Suprapubic skin (tissue), 4 donors: Measurements from ENCODE around the gene BLVRB. TPM values are rescaled to one million over a fixed set of nuclear protein-coding genes. Genes with fewer than 3 reads are reported as not detected.

Experiments used
- DNase-seq, 2 donors: peaks; one replicate each; pipeline ENCODE4 v3.0.0-alpha.2; 2019; ENCODE audit warnings: low spot score in 2 of 2
- H3K27ac ChIP-seq: fragments of 200-600 bp; sonication (generic); one replicate; pipeline ENCODE4 v1.5.1; 2019
- H3K27me3 ChIP-seq: fragments of 200-600 bp; sonication (generic); one replicate; pipeline ENCODE4 v1.5.1; 2019
- H3K36me3 ChIP-seq: fragments of 200-600 bp; sonication (generic); one replicate; pipeline ENCODE4 v1.5.1; 2019
- H3K4me1 ChIP-seq: fragments of 200-600 bp; sonication (generic); one replicate; pipeline ENCODE4 v1.5.1; 2019
- H3K4me3 ChIP-seq: fragments of 200-600 bp; sonication (generic); one replicate; pipeline ENCODE4 v1.5.1; 2019; ENCODE audit warnings: mild to moderate bottlenecking
- H3K9me3 ChIP-seq: fragments of 200-600 bp; sonication (generic); one replicate; pipeline ENCODE4 v1.5.1; 2019
- EP300 ChIP-seq: sonication (generic); formaldehyde crosslinking; IDR thresholded peaks from one replicate; pipeline ENCODE4 v1.6.1; 2017; ENCODE audit warnings: antibody characterized with exemption
- POLR2A ChIP-seq, 2 donors: fragments of 450-650 bp; IDR thresholded peaks; one replicate each; pipeline ENCODE4 v1.6.1; 2017; ENCODE audit warnings: antibody characterized with exemption in 2 of 2, mild to moderate bottlenecking in 2 of 2, moderate library complexity in 2 of 2
- POLR2AphosphoS5 ChIP-seq, 3 donors: sonication (generic); formaldehyde crosslinking; IDR thresholded peaks; one replicate each; pipeline ENCODE4 v1.6.1; 2017; ENCODE audit warnings: antibody characterized with exemption in 3 of 3
- WGBS: methylation state at CpG from one replicate; pipeline ENCODE4 v1.1.5; 2018; 5-methylcytosine and 5-hydroxymethylcytosine counted together
- total RNA-seq, 4 donors: library from RNA; depleted of rRNA; stranded (reverse); fragments of >200 nt; gene quantifications; one replicate each; pipeline ENCODE4 v1.1.0, GENCODE V29; 2016
- TF ChIP-seq, protein P1 (sequence below), 2 donors: fragments of 200-600 bp in 1 of 2; fragments of 450-650 bp in 1 of 2; sonication (generic) in 1 of 2; IDR thresholded peaks; one replicate each; pipeline ENCODE4 v1.5.1; 2016 to 2019; ENCODE audit warnings: antibody characterized with exemption in 2 of 2, mild to moderate bottlenecking in 1 of 2, moderate library complexity in 1 of 2

Gene BLVRB
- total RNA-seq, result 100 to 1,000 TPM; 117 to 172 (median 142) TPM

DNA sequence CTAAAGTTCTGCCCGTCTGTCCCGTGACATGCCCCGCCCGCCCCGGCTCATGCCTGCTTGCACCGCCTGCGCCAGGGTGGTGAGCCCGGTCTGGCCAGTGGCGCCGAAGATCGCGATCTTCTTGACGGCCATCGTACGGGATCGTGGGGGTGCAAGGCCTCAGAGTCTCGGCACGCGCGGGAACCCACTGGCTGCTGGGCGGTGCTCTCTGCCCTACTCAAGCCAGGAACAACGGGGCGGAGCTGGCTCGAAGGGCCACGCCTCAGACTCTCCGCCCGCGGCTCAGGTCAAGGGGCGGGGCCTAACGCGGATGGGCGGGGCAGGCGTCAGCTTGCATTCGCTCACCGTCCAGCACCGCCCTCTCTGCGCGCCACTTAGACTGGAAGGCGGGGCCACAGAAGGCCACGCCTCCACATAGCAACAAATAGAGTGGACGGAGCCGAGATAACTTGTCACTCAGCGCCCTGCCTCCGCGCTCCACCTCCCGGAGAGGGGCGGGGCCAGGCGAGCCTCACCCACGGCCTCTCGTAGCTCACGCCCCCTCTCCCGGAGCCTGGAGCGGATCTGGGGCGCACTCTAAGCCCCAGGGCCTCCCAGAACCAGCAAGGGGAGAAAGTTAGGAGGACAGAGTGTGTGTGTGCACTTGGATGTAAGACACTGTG is at the start of gene BLVRB:
Gene BLVRB (minus strand): TSS at position 189 of the 662 bp plus-strand sequence. CDS start 57 bp downstream, at position 132.
- H3K4me1 ChIP-seq, result peaks cover 42% of the 10 kb centered on the region
- peak; percentile 99 to 100 for DNase-seq
- whole genome bisulfite sequencing, result 0% methylated on average over 12 of the region's 54 CpGs

DNA sequence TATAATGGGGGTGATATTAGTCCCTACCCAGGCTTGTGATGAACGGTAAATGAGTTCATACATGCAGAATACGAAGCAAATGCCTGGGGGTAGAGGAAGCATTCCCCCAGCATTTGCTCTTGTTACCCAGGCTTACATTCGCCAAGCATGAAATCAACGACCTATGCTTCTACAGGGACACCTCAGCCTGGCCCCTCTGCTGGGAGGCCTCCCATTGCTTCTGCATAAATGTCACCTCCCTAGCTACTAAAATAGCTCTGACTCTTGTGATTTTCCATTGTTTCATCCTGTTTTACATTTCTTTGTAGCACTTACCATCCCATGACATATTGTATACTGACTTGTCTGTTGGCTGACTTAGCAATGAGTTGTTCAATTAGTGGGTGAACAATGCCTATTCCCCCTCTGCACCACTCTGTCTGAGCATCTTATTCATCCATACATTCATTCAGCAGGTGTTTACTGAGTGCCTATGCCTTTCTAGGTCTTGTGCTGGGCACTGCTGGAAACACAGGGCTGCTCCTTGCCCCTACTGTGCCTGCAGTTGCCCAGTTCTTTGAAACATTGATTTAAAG is 48.3 kb upstream of the BLVRB start:
- WGBS, result 87% methylated on average over 4 of the region's 4 CpGs
- no peak overlapping the region for H3K4me3 ChIP-seq
- no peaks in the 10 kb centered on the region for H3K36me3 ChIP-seq
- peaks cover 10% of the 10 kb centered on the region for H3K4me1 ChIP-seq
- no peaks in the 10 kb centered on the region for H3K9me3 ChIP-seq
- TF ChIP-seq, protein P1, sequence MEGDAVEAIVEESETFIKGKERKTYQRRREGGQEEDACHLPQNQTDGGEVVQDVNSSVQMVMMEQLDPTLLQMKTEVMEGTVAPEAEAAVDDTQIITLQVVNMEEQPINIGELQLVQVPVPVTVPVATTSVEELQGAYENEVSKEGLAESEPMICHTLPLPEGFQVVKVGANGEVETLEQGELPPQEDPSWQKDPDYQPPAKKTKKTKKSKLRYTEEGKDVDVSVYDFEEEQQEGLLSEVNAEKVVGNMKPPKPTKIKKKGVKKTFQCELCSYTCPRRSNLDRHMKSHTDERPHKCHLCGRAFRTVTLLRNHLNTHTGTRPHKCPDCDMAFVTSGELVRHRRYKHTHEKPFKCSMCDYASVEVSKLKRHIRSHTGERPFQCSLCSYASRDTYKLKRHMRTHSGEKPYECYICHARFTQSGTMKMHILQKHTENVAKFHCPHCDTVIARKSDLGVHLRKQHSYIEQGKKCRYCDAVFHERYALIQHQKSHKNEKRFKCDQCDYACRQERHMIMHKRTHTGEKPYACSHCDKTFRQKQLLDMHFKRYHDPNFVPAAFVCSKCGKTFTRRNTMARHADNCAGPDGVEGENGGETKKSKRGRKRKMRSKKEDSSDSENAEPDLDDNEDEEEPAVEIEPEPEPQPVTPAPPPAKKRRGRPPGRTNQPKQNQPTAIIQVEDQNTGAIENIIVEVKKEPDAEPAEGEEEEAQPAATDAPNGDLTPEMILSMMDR (IDR thresholded peaks at IDR 0.05), result no peak
- TF ChIP-seq POLR2A (IDR thresholded peaks at IDR 0.05), result no peak
- H3K27me3 ChIP-seq, result peaks cover 32% of the 10 kb centered on the region
- H3K27ac ChIP-seq, result no peak overlapping the region
- DNase-seq, result no peak

More for the DNA sequence above, at the start of gene BLVRB:
- TF ChIP-seq POLR2A (IDR thresholded peaks at IDR 0.05), result peak in 1 of 2 donors; percentile 92
- no peak for TF ChIP-seq EP300
- peak in 2 of 3 donors; percentile 61 to 65 for TF ChIP-seq POLR2AphosphoS5 (IDR thresholded peaks at IDR 0.05)
- TF ChIP-seq, protein P1 (IDR thresholded peaks at IDR 0.05), result no peak
- Histone ChIP-seq H3K36me3 (no peaks in the 10 kb centered on the region), H3K4me3 (peak within 1 kb of the TSS; percentile 76), H3K27me3 (no peaks in the 10 kb centered on the region), H3K27ac (peak within 1 kb of the TSS; percentile 97), H3K9me3 (no peaks in the 10 kb centered on the region)

DNA sequence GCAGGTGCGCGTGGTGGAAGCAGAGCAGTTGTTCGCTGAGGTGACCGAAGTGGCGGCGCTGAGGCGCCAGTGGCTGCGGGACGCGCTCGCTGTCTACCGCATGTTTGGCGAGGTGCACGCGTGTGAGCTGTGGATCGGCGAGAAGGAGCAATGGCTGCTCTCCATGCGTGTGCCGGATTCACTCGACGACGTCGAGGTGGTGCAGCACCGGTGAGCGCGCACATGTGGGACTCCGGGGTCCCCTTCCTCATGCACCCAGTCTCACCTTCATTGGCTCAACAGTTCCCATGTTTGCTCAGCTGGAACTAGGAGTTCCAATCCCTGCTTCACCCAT is 47.8 kb upstream of the BLVRB start:
- peaks cover 10% of the 10 kb centered on the region for H3K4me1 ChIP-seq
- DNase-seq, result no peak
- TF ChIP-seq POLR2AphosphoS5 (IDR thresholded peaks at IDR 0.05) (no peak), EP300 (no peak), POLR2A (IDR thresholded peaks at IDR 0.05) (no peak)
- TF ChIP-seq, protein P1 (IDR thresholded peaks at IDR 0.05), result no peak
- no peaks in the 10 kb centered on the region for H3K9me3 ChIP-seq
- H3K27ac ChIP-seq, result no peak overlapping the region
- no peaks in the 10 kb centered on the region for H3K36me3 ChIP-seq
- WGBS, result 53% methylated on average over 14 of the region's 27 CpGs
- peaks cover 27% of the 10 kb centered on the region for H3K27me3 ChIP-seq
- H3K4me3 ChIP-seq, result peak overlapping the region; percentile 36

DNA sequence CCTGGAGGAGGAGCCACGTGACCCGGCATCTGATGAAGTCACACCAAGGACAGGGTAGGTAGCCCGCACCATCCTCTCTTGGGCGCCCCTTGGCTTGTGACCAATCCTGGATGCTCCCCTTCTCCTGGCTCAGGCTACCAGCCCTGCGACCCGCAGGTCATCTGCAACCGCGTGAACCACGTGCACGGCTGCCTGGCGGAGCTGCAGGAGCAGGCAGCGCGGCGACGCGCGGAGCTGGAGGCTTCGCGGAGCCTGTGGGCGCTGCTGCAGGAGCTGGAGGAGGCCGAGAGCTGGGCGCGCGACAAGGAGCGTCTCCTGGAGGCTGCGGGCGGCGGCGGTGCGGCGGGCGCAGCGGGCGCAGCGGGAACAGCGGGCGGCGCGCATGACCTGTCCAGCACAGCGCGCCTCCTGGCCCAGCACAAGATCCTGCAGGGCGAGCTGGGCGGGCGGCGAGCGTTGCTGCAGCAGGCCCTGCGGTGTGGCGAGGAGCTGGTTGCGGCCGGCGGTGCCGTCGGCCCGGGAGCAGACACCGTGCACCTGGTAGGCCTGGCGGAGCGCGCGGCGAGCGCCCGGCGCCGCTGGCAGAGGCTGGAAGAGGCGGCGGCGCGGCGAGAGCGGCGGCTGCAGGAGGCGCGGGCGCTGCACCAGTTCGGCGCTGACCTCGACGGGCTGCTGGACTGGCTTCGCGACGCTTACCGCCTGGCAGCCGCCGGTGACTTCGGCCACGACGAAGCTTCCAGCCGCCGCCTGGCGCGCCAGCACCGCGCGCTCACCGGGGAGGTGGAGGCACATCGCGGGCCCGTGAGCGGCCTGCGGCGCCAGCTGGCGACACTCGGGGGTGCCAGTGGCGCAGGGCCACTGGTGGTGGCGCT is 47.2 kb upstream of the BLVRB start:
- Histone ChIP-seq H3K4me3 (peak overlapping the region; percentile 36), H3K36me3 (no peaks in the 10 kb centered on the region), H3K27ac (no peak overlapping the region), H3K27me3 (peaks cover 27% of the 10 kb centered on the region), H3K4me1 (peaks cover 10% of the 10 kb centered on the region), H3K9me3 (no peaks in the 10 kb centered on the region)
- TF ChIP-seq POLR2A (IDR thresholded peaks at IDR 0.05), result no peak
- no peak for TF ChIP-seq POLR2AphosphoS5 (IDR thresholded peaks at IDR 0.05)
- TF ChIP-seq, protein P1 (IDR thresholded peaks at IDR 0.05), result no peak
- no peak for TF ChIP-seq EP300
- 8% methylated on average over 19 of the region's 105 CpGs for WGBS
- no peak for DNase-seq

DNA sequence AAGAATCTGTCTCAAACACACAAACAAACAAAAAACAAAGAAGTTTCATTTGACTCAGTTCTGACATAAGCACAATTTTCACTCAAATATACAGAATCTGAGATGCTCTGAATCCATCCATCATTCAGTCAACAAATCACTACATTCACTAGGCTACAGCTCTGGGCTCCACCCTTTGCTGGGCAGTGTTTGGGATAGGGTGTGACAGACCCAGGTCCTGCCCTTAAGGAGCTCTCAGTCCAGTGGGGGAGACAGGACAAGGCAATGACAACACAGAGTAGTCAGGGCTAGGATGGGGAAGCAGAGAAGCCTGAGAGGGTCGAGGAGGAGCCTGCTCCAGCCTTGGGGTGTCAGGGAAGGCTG is 46.5 kb upstream of the BLVRB start:
- no peak overlapping the region for H3K27ac ChIP-seq
- no peaks in the 10 kb centered on the region for H3K9me3 ChIP-seq
- peaks cover 10% of the 10 kb centered on the region for H3K4me1 ChIP-seq
- no CpG with 5 or more reads among the region's 1 CpG for WGBS
- H3K36me3 ChIP-seq, result no peaks in the 10 kb centered on the region
- no peak for DNase-seq
- no peak overlapping the region for H3K4me3 ChIP-seq
- TF ChIP-seq POLR2AphosphoS5 (IDR thresholded peaks at IDR 0.05) (no peak), POLR2A (IDR thresholded peaks at IDR 0.05) (no peak), EP300 (no peak)
- TF ChIP-seq, protein P1 (IDR thresholded peaks at IDR 0.05), result no peak
- peaks cover 27% of the 10 kb centered on the region for H3K27me3 ChIP-seq
